Esophagus muscularis mucosa (tissue), 3 donors: ENCODE results near the gene CAPRIN1.

ENCODE experiments used
- EP300 ChIP-seq: sonication (generic); formaldehyde crosslinking; IDR thresholded peaks from one replicate; pipeline ENCODE4 v1.6.1; 2017; ENCODE audit warnings: antibody characterized with exemption
- TF ChIP-seq, protein P1 (sequence below), 3 experiments: fragments of 200-600 bp in 2 of 3; fragments of 450-650 bp in 1 of 3; sonication (generic) in 2 of 3; IDR thresholded peaks; one replicate each; pipeline ENCODE4 v1.5.1; 2017 to 2019; ENCODE audit warnings: antibody characterized with exemption in 3 of 3, mild to moderate bottlenecking in 2 of 3, moderate library complexity in 1 of 3

- TF ChIP-seq, protein P1, sequence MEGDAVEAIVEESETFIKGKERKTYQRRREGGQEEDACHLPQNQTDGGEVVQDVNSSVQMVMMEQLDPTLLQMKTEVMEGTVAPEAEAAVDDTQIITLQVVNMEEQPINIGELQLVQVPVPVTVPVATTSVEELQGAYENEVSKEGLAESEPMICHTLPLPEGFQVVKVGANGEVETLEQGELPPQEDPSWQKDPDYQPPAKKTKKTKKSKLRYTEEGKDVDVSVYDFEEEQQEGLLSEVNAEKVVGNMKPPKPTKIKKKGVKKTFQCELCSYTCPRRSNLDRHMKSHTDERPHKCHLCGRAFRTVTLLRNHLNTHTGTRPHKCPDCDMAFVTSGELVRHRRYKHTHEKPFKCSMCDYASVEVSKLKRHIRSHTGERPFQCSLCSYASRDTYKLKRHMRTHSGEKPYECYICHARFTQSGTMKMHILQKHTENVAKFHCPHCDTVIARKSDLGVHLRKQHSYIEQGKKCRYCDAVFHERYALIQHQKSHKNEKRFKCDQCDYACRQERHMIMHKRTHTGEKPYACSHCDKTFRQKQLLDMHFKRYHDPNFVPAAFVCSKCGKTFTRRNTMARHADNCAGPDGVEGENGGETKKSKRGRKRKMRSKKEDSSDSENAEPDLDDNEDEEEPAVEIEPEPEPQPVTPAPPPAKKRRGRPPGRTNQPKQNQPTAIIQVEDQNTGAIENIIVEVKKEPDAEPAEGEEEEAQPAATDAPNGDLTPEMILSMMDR (IDR thresholded peaks at IDR 0.05), result no peak
- no peak for TF ChIP-seq EP300
Observed at GRCh38 chr11:34135439-34135838, 83.9 kb downstream of the CAPRIN1 start.
